Measurements from ENCODE around the gene SLC6A7.

The SLC6A7 gene

GRCh38 chr5:150236313-150236712 is 46.5 kb downstream of the SLC6A7 start:
- Histone ChIP-seq H3K9me3 (ENCODE audit: control insufficient read depth, low read length) (no peaks in the 10 kb centered on the region), H3K36me3 (ENCODE audit: control insufficient read depth, insufficient read depth, low read length) (no peaks in the 10 kb centered on the region), H3K4me2 (ENCODE audit: low read length) (no peak overlapping the region), H3K27me3 (ENCODE audit: control insufficient read depth, insufficient read depth, low read length) (no peaks in the 10 kb centered on the region), H3K9ac (no peak overlapping the region), H3K4me3 (ENCODE audit: low read depth, low read length) (no peak overlapping the region), H3K79me2 (no peaks in the 10 kb centered on the region), H3K27ac (no peak overlapping the region), H2AFZ (no peak overlapping the region), H3K4me1 (no peaks in the 10 kb centered on the region)
- TF ChIP-seq, protein P1, sequence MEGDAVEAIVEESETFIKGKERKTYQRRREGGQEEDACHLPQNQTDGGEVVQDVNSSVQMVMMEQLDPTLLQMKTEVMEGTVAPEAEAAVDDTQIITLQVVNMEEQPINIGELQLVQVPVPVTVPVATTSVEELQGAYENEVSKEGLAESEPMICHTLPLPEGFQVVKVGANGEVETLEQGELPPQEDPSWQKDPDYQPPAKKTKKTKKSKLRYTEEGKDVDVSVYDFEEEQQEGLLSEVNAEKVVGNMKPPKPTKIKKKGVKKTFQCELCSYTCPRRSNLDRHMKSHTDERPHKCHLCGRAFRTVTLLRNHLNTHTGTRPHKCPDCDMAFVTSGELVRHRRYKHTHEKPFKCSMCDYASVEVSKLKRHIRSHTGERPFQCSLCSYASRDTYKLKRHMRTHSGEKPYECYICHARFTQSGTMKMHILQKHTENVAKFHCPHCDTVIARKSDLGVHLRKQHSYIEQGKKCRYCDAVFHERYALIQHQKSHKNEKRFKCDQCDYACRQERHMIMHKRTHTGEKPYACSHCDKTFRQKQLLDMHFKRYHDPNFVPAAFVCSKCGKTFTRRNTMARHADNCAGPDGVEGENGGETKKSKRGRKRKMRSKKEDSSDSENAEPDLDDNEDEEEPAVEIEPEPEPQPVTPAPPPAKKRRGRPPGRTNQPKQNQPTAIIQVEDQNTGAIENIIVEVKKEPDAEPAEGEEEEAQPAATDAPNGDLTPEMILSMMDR (IDR thresholded peaks at IDR 0.05), result no peak

DNA sequence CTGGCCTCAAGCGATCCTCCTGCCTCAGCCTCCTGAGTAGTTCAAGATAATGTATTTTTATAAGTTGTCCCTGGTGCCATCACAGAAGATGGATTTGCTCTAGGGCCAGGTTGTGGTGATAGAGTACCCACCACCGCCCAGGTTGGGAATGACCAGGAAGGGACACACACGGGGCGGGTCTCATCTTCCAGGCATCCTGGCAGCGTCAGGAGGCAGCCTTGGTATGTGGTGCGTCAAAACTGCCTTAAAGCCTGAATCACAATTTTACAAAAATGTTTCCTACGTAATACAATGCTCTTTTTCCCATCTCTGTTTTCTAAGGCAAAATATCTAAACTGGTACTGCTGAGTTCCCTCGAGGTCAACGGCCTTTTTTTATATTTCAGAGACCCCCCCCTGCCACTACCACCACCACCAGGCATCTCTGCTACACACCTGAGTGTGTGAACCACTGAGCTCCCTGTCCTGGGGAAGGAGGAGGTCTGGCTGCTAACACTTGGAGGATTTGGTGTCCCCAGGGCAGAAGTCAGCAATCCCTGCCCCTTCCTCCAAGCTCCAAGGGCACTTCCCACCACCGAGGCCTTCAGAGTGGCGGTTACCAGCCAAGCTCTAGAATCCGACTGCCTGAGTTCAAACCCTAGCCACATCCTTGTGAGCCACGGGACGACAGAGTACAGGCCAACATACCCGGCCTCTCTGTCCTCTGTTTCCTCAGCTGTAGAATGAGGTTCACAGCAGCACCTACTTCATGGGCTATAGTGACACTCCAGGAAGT is 47.3 kb downstream of the SLC6A7 start:
- Histone ChIP-seq H3K4me3 (ENCODE audit: low read depth, low read length) (no peak overlapping the region), H3K9me3 (ENCODE audit: control insufficient read depth, low read length) (no peaks in the 10 kb centered on the region), H3K79me2 (no peaks in the 10 kb centered on the region), H3K36me3 (ENCODE audit: control insufficient read depth, insufficient read depth, low read length) (no peaks in the 10 kb centered on the region), H3K27me3 (ENCODE audit: control insufficient read depth, insufficient read depth, low read length) (no peaks in the 10 kb centered on the region), H3K9ac (no peak overlapping the region), H3K4me2 (ENCODE audit: low read length) (no peak overlapping the region), H3K27ac (no peak overlapping the region), H2AFZ (no peak overlapping the region), H3K4me1 (no peaks in the 10 kb centered on the region)
- TF ChIP-seq, protein P1 (IDR thresholded peaks at IDR 0.05), result no peak

- Histone ChIP-seq H3K79me2 (no peaks in the 10 kb centered on the region), H3K36me3 (ENCODE audit: control insufficient read depth, insufficient read depth, low read length) (no peaks in the 10 kb centered on the region), H3K4me2 (ENCODE audit: low read length) (no peak overlapping the region), H3K27me3 (ENCODE audit: control insufficient read depth, insufficient read depth, low read length) (no peaks in the 10 kb centered on the region), H3K4me1 (no peaks in the 10 kb centered on the region), H3K27ac (no peak overlapping the region), H3K4me3 (ENCODE audit: low read depth, low read length) (no peak overlapping the region), H3K9ac (no peak overlapping the region), H2AFZ (no peak overlapping the region), H3K9me3 (ENCODE audit: control insufficient read depth, low read length) (no peaks in the 10 kb centered on the region)
- TF ChIP-seq, protein P1 (IDR thresholded peaks at IDR 0.05), result no peak
Observed at GRCh38 chr5:150238646-150239045, 48.8 kb downstream of the SLC6A7 start.

DNA sequence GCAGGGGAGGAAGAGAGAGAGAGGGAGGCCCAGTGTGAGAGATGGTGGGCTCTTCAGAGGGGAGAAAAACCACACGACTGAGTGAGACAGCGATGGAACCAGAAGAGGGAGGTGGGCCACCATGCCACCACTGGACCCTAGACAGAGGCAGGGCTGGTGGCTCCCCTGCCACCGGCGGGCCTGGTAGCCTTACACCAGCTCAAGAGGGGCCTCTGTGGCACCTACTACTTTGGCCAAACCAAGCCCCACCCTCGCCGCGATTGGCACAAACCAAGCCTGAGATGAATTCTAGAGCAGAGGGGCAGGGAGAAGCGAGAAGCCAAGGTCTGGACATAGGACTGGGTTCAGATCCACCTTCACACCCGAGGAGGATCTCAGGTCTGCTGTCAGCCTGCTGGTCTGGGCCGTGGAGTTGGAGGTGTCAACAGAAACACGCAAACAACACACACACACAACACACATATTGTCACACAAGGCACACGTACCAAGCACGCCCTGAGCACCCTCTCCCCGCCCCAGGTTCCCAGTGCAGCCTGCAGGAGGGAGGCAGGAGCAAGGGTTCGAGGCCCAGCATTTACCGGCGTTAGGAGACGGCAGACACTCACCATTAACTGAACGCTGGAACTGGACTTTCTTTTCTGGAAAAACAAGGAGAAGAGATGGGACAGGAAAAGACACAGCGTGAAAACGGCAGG is 49.4 kb downstream of the SLC6A7 start:
- H3K4me2 ChIP-seq (ENCODE audit: low read length), result no peak overlapping the region
- no peak overlapping the region for H3K4me3 ChIP-seq (ENCODE audit: low read depth, low read length)
- no peaks in the 10 kb centered on the region for H3K36me3 ChIP-seq (ENCODE audit: control insufficient read depth, insufficient read depth, low read length)
- TF ChIP-seq, protein P1 (IDR thresholded peaks at IDR 0.05), result no peak
- H3K27me3 ChIP-seq (ENCODE audit: control insufficient read depth, insufficient read depth, low read length), result no peaks in the 10 kb centered on the region
- H3K9ac ChIP-seq, result no peak overlapping the region
- no peaks in the 10 kb centered on the region for H3K79me2 ChIP-seq
- no peak overlapping the region for H2AFZ ChIP-seq
- H3K9me3 ChIP-seq (ENCODE audit: control insufficient read depth, low read length), result no peaks in the 10 kb centered on the region
- H3K27ac ChIP-seq, result no peak overlapping the region
- no peaks in the 10 kb centered on the region for H3K4me1 ChIP-seq

Data from parathyroid adenoma (tissue), 2 donors.